GM21360 (cell line): ENCODE results near the gene CCDC83.

Experiments used
- ATAC-seq: cut with Tn5 transposase; IDR thresholded peaks from one replicate; pipeline ENCODE4 v1.9.1; 2021; ENCODE audit warnings: mild to moderate bottlenecking, moderate library complexity; ENCODE audit not compliant: unreplicated experiment

The CCDC83 gene

GRCh38 chr11:85855341-85855656, at the start of gene CCDC83:
Gene CCDC83, plus strand, starts transcription at chr11:85855383. Its CDS starts 9,741 bp downstream, at chr11:85865124.
- ATAC-seq, result no peak

- no peak for ATAC-seq
Measured at GRCh38 chr11:85805387-85805786, 49.8 kb upstream of the CCDC83 start.

GRCh38 chr11:85806016-85806415, 49.2 kb upstream of the CCDC83 start:
- no peak for ATAC-seq

- ATAC-seq, result no peak
Measured at GRCh38 chr11:85806876-85807275, 48.3 kb upstream of the CCDC83 start.

- ATAC-seq, result peak; percentile 48
Measured at GRCh38 chr11:85809191-85809590, 46.0 kb upstream of the CCDC83 start.

- ATAC-seq, result no peak
Measured at GRCh38 chr11:85809863-85810262, 45.3 kb upstream of the CCDC83 start.

GRCh38 chr11:85810521-85810870, 44.7 kb upstream of the CCDC83 start:
- no peak for ATAC-seq

- ATAC-seq, result peak; percentile 83
Measured at GRCh38 chr11:85810871-85811611, 44.1 kb upstream of the CCDC83 start, which contains the start of gene SYTL2. Gene SYTL2, minus strand, starts transcription at chr11:85811141. Its CDS starts 53,416 bp downstream, at chr11:85757725.

- no peak for ATAC-seq
Measured at GRCh38 chr11:85811624-85812023, 43.6 kb upstream of the CCDC83 start.

- ATAC-seq, result no peak
Measured at GRCh38 chr11:85813721-85814120, 41.5 kb upstream of the CCDC83 start.

- no peak for ATAC-seq
Measured at GRCh38 chr11:85815186-85815931, 39.8 kb upstream of the CCDC83 start.

GRCh38 chr11:85819441-85819840, 35.7 kb upstream of the CCDC83 start:
- no peak for ATAC-seq

GRCh38 chr11:85821636-85822035, 33.5 kb upstream of the CCDC83 start:
- ATAC-seq, result no peak

GRCh38 chr11:85822814-85823213, 32.4 kb upstream of the CCDC83 start:
- no peak for ATAC-seq

GRCh38 chr11:85823816-85824215, 31.4 kb upstream of the CCDC83 start:
- ATAC-seq, result no peak

GRCh38 chr11:85825616-85826015, 29.6 kb upstream of the CCDC83 start:
- ATAC-seq, result no peak

- ATAC-seq, result no peak
Measured at GRCh38 chr11:85826116-85826855, 28.9 kb upstream of the CCDC83 start.

GRCh38 chr11:85827748-85828639, 27.2 kb upstream of the CCDC83 start:
- ATAC-seq, result no peak

GRCh38 chr11:85828640-85828978, 26.6 kb upstream of the CCDC83 start:
- ATAC-seq, result no peak

- no peak for ATAC-seq
Measured at GRCh38 chr11:85829172-85829571, 26.0 kb upstream of the CCDC83 start.

GRCh38 chr11:85831050-85831449, 24.1 kb upstream of the CCDC83 start:
- ATAC-seq, result no peak
